H9 (cell line): Measurements from ENCODE around the gene PM20D2. TPM values are rescaled to one million over a fixed set of nuclear protein-coding genes. Genes with fewer than 3 reads are reported as not detected.

Experiments
- DNase-seq: peaks from one replicate; pipeline ENCODE4 v3.0.0-alpha.2; 2017
- H2AFZ ChIP-seq: one replicate; pipeline ENCODE4 v1.6.1; 2013; ENCODE audit warnings: mild to moderate bottlenecking, low read length, control low read depth, moderate library complexity
- H2AK5ac ChIP-seq: 2 replicates; pipeline ENCODE4 v1.6.1; 2013; ENCODE audit warnings: low read length, control low read depth, mixed read lengths; ENCODE audit not compliant: insufficient read length
- H2BK120ac ChIP-seq: one replicate; pipeline ENCODE4 v1.6.1; 2013; ENCODE audit warnings: low read depth, mild to moderate bottlenecking, low read length, control low read depth, inconsistent platforms; ENCODE audit not compliant: poor library complexity, severe bottlenecking
- H2BK12ac ChIP-seq: 2 replicates; pipeline ENCODE4 v1.6.1; 2013; ENCODE audit warnings: low read length, control low read depth, mixed read lengths, low read depth; ENCODE audit not compliant: insufficient read length
- H2BK15ac ChIP-seq: 2 replicates; pipeline ENCODE4 v1.6.1; 2013; ENCODE audit warnings: low read depth, low read length, control low read depth
- H2BK20ac ChIP-seq: one replicate; pipeline ENCODE4 v1.6.1; 2013; ENCODE audit warnings: low read depth, mild to moderate bottlenecking, low read length, control low read depth, inconsistent platforms; ENCODE audit not compliant: poor library complexity, severe bottlenecking
- H2BK5ac ChIP-seq: 2 replicates; pipeline ENCODE4 v1.6.1; 2013; ENCODE audit warnings: low read length, control low read depth, mixed read lengths; ENCODE audit not compliant: insufficient read length
- H3K14ac ChIP-seq: 2 replicates; pipeline ENCODE4 v1.6.1; 2013; ENCODE audit warnings: low read length, control low read depth; ENCODE audit not compliant: insufficient read depth
- H3K18ac ChIP-seq: 2 replicates; pipeline ENCODE4 v1.6.1; 2013; ENCODE audit warnings: low read depth, mild to moderate bottlenecking, mixed read lengths, low read length, control low read depth; ENCODE audit not compliant: insufficient read length
- H3K23ac ChIP-seq: 2 replicates; pipeline ENCODE4 v1.6.1; 2013; ENCODE audit warnings: low read length, control low read depth, mixed read lengths, low read depth; ENCODE audit not compliant: insufficient read length
- H3K23me2 ChIP-seq: 2 replicates; pipeline ENCODE4 v1.6.1; 2013; ENCODE audit warnings: low read depth, mild to moderate bottlenecking, mixed read lengths, low read length, control low read depth; ENCODE audit not compliant: insufficient read length, poor library complexity, severe bottlenecking
- H3K27ac ChIP-seq: 2 replicates; pipeline ENCODE4 v1.5.1; 2013; ENCODE audit warnings: low read length, control low read depth, mixed read lengths, low read depth; ENCODE audit not compliant: insufficient read length
- H3K27me3 ChIP-seq: 2 replicates; pipeline ENCODE4 v1.6.1; 2013; ENCODE audit warnings: low read length, control low read depth, inconsistent platforms; ENCODE audit not compliant: insufficient read depth
- H3K4ac ChIP-seq: 2 replicates; pipeline ENCODE4 v1.6.1; 2013; ENCODE audit warnings: low read depth, mild to moderate bottlenecking, control low read depth, inconsistent platforms, low read length, moderate library complexity
- H3K4me1 ChIP-seq: 2 replicates; pipeline ENCODE4 v1.6.1; 2013; ENCODE audit warnings: low read length, control low read depth, inconsistent platforms; ENCODE audit not compliant: insufficient read depth
- H3K4me2 ChIP-seq: 2 replicates; pipeline ENCODE4 v1.6.1; 2013; ENCODE audit warnings: low read length, control low read depth, mixed read lengths; ENCODE audit not compliant: insufficient read length, insufficient read depth
- H3K56ac ChIP-seq: 2 replicates; pipeline ENCODE4 v1.6.1; 2013; ENCODE audit warnings: low read depth, mild to moderate bottlenecking, mixed read lengths, low read length, control low read depth; ENCODE audit not compliant: insufficient read length
- H3K79me1 ChIP-seq: 2 replicates; pipeline ENCODE4 v1.6.1; 2013; ENCODE audit warnings: low read depth, mild to moderate bottlenecking, moderate library complexity, low read length, control low read depth, inconsistent platforms; ENCODE audit not compliant: insufficient read depth, poor library complexity, severe bottlenecking
- H3K79me2 ChIP-seq: 2 replicates; pipeline ENCODE4 v1.6.1; 2013; ENCODE audit warnings: low read length, control low read depth, inconsistent platforms; ENCODE audit not compliant: insufficient read depth
- H3K9ac ChIP-seq: 2 replicates; pipeline ENCODE4 v1.6.1; 2013; ENCODE audit warnings: low read length, control low read depth, mixed read lengths; ENCODE audit not compliant: insufficient read length; ENCODE audit errors: extremely low read depth
- H3K9me3 ChIP-seq: one replicate; pipeline ENCODE4 v1.6.1; 2013; ENCODE audit warnings: low read depth, low read length, inconsistent platforms; ENCODE audit not compliant: control insufficient read depth
- H3T11ph ChIP-seq: one replicate; pipeline ENCODE4 v1.6.1; 2013; ENCODE audit warnings: mild to moderate bottlenecking, low read length, control low read depth, inconsistent platforms
- H4K20me1 ChIP-seq: one replicate; pipeline ENCODE4 v1.6.1; 2013; ENCODE audit not compliant: control insufficient read depth, insufficient read length, insufficient read depth
- H4K5ac ChIP-seq: 2 replicates; pipeline ENCODE4 v1.6.1; 2013; ENCODE audit warnings: low read depth, mild to moderate bottlenecking, mixed read lengths, low read length, control low read depth; ENCODE audit not compliant: insufficient read length
- H4K8ac ChIP-seq: replicated peaks from 2 replicates; pipeline ENCODE4 v1.6.1; 2013; ENCODE audit warnings: low read length, control low read depth, mixed read lengths, low read depth; ENCODE audit not compliant: insufficient read length
- H4K91ac ChIP-seq: 2 replicates; pipeline ENCODE4 v1.6.1; 2013; ENCODE audit warnings: low read depth, mild to moderate bottlenecking, moderate library complexity, mixed read lengths, low read length, control low read depth; ENCODE audit not compliant: insufficient read length
- H3K27ac Mint-ChIP-seq, 3 experiments: 2 replicates in 2 of 3; 3 replicates in 1 of 3; pipeline ENCODE4 v1.8.0; 2020 to 2021; ENCODE audit warnings: mixed read lengths in 3 of 3, mild to moderate bottlenecking in 1 of 3, moderate library complexity in 1 of 3
- H3K27me3 Mint-ChIP-seq: 2 replicates; pipeline ENCODE4 v1.8.0; 2021; ENCODE audit warnings: low read depth, mild to moderate bottlenecking, moderate library complexity, mixed read lengths
- H3K36me3 Mint-ChIP-seq, 3 experiments: 2 replicates in 2 of 3; 3 replicates in 1 of 3; pipeline ENCODE4 v1.8.0; 2020 to 2021; ENCODE audit warnings: low read depth in 3 of 3, mixed read lengths in 3 of 3; ENCODE audit not compliant: insufficient read depth in 1 of 3
- H3K4me1 Mint-ChIP-seq, 2 experiments: 2 replicates each; pipeline ENCODE4 v1.8.0; 2020; ENCODE audit warnings: mixed read lengths in 2 of 2
- H3K4me3 Mint-ChIP-seq, 2 experiments: 2 replicates in 1 of 2; 3 replicates in 1 of 2; pipeline ENCODE4 v1.8.0; 2020 to 2021; ENCODE audit warnings: mild to moderate bottlenecking in 2 of 2, mixed read lengths in 2 of 2, moderate library complexity in 1 of 2
- H3K9me3 Mint-ChIP-seq, 2 experiments: 2 replicates in 1 of 2; 3 replicates in 1 of 2; pipeline ENCODE4 v1.8.0; 2020; ENCODE audit warnings: mild to moderate bottlenecking in 2 of 2, mixed read lengths in 2 of 2, moderate library complexity in 1 of 2
- WGBS: extraction: QIAGEN DNeasy Blood & Tissue Kit; methylation state at CpG from one replicate; pipeline ENCODE4 v1.1.7; 2013; ENCODE audit warnings: missing lambda C conversion rate, low lambda C conversion rate, mixed read lengths; ENCODE audit not compliant: insufficient read length; ENCODE audit errors: extremely low coverage; 5-methylcytosine and 5-hydroxymethylcytosine counted together
- total RNA-seq: library from RNA; stranded (reverse); gene quantifications from 2 replicates; pipeline ENCODE4 v1.2.1, GENCODE V29; 2021
- TF ChIP-seq, protein P1 (sequence below): fragments of 200-600 bp; sonication (generic); conservative IDR thresholded peaks from 3 replicates; pipeline ENCODE4 v1.8.0; 2021; ENCODE audit warnings: antibody characterized with exemption, mild to moderate bottlenecking

PM20D2 gene
- total RNA-seq, 1 experiment from 2014 or later = 8.3 TPM

- Histone ChIP-seq H4K5ac (no peak overlapping the region), H3K79me2 (no peaks in the 10 kb centered on the region), H3K9me3 (peaks cover 2% of the 10 kb centered on the region), H3K9ac (no peak overlapping the region), H3K79me1 (no peaks in the 10 kb centered on the region), H3T11ph (no peak overlapping the region), H3K4me2 (no peak overlapping the region), H3K23ac (no peak overlapping the region), H3K4ac (no peak overlapping the region), H4K20me1 (no peaks in the 10 kb centered on the region), H3K27me3 (peaks cover 15% of the 10 kb centered on the region; the same call in 1 of the 2 replicates), H2BK5ac (no peak overlapping the region), H2AFZ (no peak overlapping the region), H4K8ac (no peak overlapping the region), H4K91ac (no peak overlapping the region), H2BK20ac (no peak overlapping the region), H3K4me1 (no peaks in the 10 kb centered on the region), H2BK12ac (no peak overlapping the region), H2BK120ac (no peak overlapping the region), H3K18ac (no peak overlapping the region), H2BK15ac (no peak overlapping the region), H3K23me2 (no peaks in the 10 kb centered on the region), H3K27ac (no peak overlapping the region), H2AK5ac (no peak overlapping the region), H3K56ac (no peak overlapping the region), H3K14ac (no peak overlapping the region)
- H3K4me3 Mint-ChIP-seq = no peak overlapping the region
- DNase-seq = peak; percentile 44
- TF ChIP-seq, protein P1, sequence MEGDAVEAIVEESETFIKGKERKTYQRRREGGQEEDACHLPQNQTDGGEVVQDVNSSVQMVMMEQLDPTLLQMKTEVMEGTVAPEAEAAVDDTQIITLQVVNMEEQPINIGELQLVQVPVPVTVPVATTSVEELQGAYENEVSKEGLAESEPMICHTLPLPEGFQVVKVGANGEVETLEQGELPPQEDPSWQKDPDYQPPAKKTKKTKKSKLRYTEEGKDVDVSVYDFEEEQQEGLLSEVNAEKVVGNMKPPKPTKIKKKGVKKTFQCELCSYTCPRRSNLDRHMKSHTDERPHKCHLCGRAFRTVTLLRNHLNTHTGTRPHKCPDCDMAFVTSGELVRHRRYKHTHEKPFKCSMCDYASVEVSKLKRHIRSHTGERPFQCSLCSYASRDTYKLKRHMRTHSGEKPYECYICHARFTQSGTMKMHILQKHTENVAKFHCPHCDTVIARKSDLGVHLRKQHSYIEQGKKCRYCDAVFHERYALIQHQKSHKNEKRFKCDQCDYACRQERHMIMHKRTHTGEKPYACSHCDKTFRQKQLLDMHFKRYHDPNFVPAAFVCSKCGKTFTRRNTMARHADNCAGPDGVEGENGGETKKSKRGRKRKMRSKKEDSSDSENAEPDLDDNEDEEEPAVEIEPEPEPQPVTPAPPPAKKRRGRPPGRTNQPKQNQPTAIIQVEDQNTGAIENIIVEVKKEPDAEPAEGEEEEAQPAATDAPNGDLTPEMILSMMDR = no peak
- peaks cover 18 to 21% of the 10 kb centered on the region in 2 experiments for H3K4me1 Mint-ChIP-seq
- WGBS = no CpG with 5 or more reads among the region's 9 CpGs
- peaks cover 2 to 4% of the 10 kb centered on the region in 2 experiments; a peak in 3 of 5 replicates for H3K9me3 Mint-ChIP-seq
- H3K27ac Mint-ChIP-seq = no peak overlapping the region
- H3K36me3 Mint-ChIP-seq = peaks cover 0 to 1% (median under 1%) of the 10 kb centered on the region in 3 experiments; a peak in 2 of 7 replicates
- H3K27me3 Mint-ChIP-seq = peaks cover 54% of the 10 kb centered on the region
These were observed 11.9 kb upstream of the PM20D2 start for GRCh38 chr6:89133981-89134380.
